PC-3 (cell line): ENCODE results near the gene SH3RF3.

Source experiments
- EZH2 ChIP-seq: fragments of 300-600 bp; sonication (generic); IDR thresholded peaks from one replicate; pipeline ENCODE4 v1.6.1; 2017; ENCODE audit warnings: antibody characterized with exemption, mild to moderate bottlenecking, low read length; ENCODE audit not compliant: unreplicated experiment
- EZH2phosphoT487 ChIP-seq: fragments of 300-600 bp; sonication (generic); IDR thresholded peaks from 2 replicates; pipeline ENCODE4 v1.6.1; 2018; ENCODE audit warnings: mild to moderate bottlenecking, antibody characterized with exemption, low read length, borderline replicate concordance
- TF ChIP-seq, protein P1 (sequence below): fragments of 300-600 bp; sonication (generic); conservative IDR thresholded peaks from 2 replicates; pipeline ENCODE4 v1.5.1; 2017; ENCODE audit warnings: antibody characterized with exemption, low read depth, mild to moderate bottlenecking, low read length

DNA sequence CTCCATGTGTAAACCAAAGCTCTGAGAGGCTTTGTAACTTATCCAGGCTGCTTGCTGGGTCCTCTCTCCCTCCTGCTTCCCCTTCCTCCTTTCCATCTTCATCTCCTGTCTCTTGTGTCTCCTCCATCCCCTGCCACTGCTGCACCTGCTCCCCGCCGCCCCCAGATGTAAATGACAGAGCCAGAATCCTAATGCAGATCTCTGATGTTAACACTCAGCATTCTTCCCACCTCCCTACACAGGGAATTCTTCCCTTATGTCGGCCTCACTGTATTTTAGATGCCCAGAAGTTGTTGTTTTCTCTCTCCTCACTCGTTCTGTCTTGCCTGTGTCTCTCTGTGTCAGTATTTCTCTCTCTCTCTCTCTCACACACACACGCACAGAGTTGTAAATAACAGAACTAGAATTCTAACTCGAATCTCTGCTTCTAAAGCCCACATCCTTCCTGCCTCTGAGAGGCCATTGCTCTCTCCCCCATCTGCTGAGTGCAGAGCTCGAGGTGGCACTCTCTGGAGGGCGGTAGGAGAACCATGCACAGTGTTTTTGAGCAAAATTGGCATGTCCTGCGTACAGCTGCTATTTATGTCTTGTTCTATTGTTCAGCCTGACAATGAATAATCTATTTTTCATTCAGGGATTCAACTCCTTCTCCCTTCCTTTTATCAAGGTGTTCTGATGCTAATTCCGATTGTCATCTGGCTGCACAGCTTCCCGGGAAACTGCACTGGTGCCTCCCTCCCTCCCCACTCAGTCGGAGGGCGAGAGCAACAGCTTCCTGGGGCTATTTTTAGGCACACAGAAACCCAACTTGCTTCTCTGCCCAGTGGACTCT is 219.9 kb downstream of the SH3RF3 start:
- TF ChIP-seq EZH2 (no peak), EZH2phosphoT487 (no peak)
- TF ChIP-seq, protein P1, sequence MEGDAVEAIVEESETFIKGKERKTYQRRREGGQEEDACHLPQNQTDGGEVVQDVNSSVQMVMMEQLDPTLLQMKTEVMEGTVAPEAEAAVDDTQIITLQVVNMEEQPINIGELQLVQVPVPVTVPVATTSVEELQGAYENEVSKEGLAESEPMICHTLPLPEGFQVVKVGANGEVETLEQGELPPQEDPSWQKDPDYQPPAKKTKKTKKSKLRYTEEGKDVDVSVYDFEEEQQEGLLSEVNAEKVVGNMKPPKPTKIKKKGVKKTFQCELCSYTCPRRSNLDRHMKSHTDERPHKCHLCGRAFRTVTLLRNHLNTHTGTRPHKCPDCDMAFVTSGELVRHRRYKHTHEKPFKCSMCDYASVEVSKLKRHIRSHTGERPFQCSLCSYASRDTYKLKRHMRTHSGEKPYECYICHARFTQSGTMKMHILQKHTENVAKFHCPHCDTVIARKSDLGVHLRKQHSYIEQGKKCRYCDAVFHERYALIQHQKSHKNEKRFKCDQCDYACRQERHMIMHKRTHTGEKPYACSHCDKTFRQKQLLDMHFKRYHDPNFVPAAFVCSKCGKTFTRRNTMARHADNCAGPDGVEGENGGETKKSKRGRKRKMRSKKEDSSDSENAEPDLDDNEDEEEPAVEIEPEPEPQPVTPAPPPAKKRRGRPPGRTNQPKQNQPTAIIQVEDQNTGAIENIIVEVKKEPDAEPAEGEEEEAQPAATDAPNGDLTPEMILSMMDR: no peak
